Left kidney (tissue), 8 donors: ENCODE results near the gene KRTAP24-1. TPM values are rescaled to one million over a fixed set of nuclear protein-coding genes. Genes with fewer than 3 reads are reported as not detected.

Experiments used
- DNase-seq: peaks from one replicate; pipeline ENCODE4 v3.0.0-alpha.2; 2013
- long read RNA-seq, 8 donors: transcript quantifications; one replicate each; lab custom pipeline, GENCODE V29; 2026
- polyA plus RNA-seq: library from polyadenylated mRNA; unstranded; fragments of 120-200 nt; gene quantifications from one replicate; pipeline ENCODE4 v1.2.1, GENCODE V29; 2013; ENCODE audit not compliant: insufficient read length

The KRTAP24-1 gene, protein sequence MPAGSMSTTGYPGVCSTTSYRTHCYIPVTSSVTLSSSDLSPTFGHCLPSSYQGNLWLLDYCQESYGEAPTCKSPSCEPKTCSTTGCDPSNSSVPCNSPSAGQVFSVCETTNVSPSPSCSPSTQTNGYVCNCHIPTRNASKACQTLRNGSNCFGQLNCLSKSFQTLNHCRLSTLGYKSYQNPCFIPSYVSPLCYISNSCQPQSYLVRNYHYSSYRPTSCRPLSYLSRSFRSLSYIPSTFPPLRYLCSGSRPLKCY
- polyA plus RNA-seq, result not detected
- long read RNA-seq, donor 1, result 0 reads
- long read RNA-seq, donor 2, result 0 reads
- long read RNA-seq, donor 3, result 0 reads
- long read RNA-seq, donor 4, result 0 reads
- long read RNA-seq, donor 5, result 0 reads
- long read RNA-seq, donor 6, result 0 reads
- long read RNA-seq, donor 7, result 0 reads
- long read RNA-seq, donor 8, result 0 reads

DNA sequence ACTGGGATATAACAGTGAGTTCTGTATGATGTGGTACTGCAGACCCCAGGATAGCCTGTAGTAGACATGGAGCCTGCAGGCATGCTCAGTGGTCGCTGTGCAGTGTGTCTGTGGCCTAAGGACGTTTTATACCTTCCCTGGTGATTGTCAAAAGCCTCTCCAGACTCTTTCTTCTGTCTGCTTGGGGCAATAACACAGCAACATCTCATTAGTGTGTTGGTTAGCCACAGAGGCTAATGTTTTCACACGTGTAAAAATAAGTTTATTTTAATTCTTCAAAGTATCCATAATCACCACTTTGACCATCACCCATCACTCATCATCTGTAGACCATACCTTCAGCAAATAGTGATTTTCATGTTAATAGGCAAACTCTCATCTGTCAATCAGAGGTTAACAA, at the start of gene KRTAP24-1:
KRTAP24-1 (minus strand) TSS at position 101 of the 400 bp plus-strand sequence; CDS start at position 83, 18 bp downstream.
- DNase-seq, result no peak

DNA sequence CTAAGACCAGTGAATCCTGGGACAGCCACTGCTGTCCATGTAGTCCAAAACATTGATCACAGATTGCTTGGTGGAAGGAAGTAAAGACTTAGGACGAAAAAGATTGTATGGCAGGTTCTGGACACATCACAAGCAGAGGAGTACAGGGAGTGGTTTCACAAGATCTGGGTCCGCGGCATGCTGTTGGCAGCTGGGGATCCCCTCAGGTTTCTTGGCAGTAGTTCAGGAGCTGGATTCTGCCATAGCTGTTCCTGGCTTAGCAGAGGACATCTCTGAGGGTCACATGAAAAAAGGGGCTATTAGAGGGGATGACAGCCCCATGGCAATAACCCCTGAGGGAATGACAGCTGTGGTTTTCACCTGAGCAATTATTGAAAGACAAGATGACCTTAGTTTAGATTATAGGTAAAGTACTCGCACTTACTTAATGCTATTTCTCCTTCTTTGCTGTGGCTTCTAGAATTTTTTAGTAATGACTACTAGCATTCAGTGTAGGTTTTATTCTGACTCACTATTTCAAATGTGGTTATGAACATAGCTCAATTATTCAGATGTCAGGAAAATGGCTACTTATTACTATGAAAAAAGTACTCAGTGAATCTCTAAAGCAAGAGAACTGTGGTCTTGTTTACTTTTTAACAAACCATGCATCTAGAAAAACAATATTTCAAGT, 46.6 kb upstream of the KRTAP24-1 start:
- DNase-seq, result no peak

DNA sequence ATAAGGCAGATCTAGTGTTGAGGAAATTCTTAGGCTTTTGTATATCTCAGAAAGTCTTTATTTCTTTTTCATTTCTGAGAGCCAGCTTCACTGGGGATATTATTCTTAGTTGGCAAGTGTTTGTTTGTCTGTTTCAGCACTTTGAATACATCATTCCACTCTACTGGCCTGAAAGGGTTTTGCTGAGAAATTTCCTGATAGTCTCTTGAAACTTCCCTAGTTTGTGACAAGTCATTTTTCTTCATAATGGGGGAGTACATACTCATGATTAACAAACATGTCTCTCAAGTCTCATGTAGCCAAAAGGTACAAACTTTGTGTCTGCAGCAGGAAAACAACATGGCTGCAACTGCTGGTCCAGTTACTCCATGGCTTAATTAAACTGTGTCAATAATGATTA, 43.6 kb upstream of the KRTAP24-1 start:
- DNase-seq, result no peak

DNA sequence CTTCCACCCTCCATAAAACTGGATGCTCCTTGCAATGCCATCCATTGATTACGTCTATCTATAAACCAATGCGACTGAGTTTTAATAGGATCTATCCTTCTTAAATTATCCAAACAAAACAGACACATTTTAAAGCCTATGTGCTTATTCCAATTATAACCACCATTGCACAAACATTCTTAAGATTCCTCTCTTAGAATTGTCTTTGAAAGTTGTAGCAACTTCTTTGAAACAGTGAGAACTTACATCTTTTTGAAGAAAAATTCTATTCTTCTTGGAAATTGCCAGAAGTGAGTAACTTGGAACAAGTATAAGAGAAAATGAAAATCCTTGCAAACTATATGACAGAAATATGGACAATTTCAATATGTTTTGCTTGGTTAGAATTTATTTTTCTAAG, 37.5 kb upstream of the KRTAP24-1 start, which contains the start of gene KRTAP26-1:
KRTAP26-1 (minus strand) TSS at position 101 of the 400 bp plus-strand sequence. CDS start 280 bp downstream, outside the sequence.
- no peak for DNase-seq

DNA sequence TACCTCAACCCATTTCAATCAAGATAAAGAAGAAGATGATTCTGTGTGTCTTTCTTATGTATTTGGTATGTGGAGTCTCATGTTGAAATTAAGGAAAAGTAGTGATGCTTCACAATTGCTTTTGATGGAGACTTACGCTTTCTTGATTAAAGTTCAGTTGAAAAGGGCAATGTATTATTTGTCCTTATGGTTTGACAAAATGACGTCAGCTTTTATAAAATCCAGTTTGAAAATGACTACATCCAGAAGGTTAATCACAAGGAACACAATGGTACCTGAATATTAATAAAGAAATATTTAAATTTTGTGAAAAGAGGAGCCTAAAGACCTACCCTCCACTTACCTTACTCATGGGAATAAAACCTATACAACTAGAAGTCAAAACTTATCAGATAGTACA, 33.0 kb upstream of the KRTAP24-1 start:
- DNase-seq, result no peak

DNA sequence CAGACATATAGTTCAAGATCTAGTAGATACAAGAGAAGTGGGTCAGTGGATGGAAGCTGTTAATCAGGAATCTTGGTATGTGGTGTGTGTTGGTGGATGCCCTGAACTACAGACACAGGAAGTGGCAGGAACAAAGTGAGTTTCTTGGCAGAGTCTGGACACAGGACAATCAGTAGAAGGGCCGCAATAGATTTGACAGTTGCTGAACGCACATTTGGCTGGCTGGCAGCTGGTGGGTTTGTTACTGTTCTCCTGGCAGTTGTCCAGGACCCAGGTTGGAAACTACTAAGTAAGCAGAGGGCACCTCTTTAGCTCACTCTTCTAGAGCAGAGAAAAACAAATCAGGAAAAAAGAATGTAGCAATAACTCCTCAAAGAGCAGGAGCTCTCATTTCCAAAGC, 24.1 kb upstream of the KRTAP24-1 start:
- DNase-seq, result no peak

DNA sequence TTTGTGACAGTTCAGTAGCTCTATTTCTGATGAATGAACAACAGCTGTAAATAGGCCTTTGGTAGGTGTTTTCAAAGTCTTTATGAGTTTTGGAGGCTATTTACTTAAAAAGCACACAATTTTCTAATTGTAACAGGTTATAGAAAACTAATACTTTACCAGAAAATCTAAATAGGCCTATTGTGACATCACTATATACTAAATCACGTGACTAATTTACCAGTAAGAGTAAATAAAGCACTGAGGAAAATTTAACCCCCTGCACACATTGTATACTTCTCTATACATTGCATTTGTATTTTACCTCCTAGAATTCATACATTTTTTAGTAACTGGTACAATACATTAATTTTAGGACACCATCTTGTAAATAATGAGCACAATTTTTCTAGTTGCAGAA, 22.4 kb upstream of the KRTAP24-1 start:
- no peak for DNase-seq

DNA sequence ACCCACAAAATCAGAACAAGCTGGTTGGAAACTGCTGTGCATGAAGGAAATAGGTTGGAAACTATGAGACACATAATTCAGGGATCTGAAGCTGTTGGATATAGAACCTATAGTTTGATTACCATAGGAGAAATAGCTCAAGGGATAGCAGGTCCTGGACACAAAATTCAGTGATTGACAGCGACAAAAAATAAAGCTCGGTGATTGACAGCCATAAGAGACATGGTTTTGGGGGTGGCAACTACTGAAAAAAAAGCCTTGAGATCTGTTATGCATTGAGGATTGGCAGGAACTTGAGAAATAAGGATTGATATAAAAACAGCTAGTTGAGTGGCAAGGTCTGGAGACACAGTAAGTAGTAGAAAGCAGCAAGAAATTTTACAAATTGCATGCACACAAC, 6.5 kb upstream of the KRTAP24-1 start, which contains the start of gene KRTAP25-1:
KRTAP25-1 (minus strand) TSS at position 300 of the 400 bp plus-strand sequence; CDS start at position 276, 24 bp downstream.
- DNase-seq, result no peak

DNA sequence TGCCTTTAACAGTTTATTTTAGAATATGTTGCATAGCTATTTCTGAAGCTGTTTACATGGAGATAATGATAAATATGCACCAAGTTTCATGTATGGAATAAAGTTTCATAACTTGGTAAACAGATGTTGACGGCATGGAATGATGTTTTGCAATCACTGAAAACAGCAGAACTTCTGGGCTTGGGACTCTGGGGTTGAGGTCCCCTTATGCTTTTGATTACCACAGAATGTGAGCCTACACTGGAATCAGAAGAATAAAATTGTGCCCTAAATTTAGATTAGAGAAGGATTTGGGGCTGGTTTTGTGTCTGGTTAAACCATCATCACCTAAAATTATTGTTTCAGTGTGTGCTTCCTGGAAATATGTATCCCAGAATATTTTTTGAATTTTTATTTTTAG, 11.1 kb downstream of the KRTAP24-1 start:
- DNase-seq, result no peak

DNA sequence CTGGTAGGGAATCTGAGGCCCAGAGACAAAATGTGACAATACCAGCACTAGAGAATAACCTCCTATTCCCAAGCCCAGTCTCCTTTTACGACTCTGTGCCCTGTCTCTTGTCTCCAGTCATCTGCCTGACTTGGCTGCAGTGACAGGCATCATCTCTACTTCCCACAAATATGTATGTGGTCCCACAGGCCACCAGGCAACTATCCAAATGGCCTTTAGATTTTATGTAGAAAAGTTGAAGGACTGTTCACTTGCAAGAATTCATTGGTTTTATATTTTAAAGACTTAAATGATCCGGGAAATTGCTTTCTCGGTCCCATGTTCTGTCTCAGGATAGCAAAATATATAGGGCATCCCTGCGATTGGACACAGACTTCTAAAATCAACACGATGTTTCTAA, 11.6 kb downstream of the KRTAP24-1 start:
- no peak for DNase-seq

DNA sequence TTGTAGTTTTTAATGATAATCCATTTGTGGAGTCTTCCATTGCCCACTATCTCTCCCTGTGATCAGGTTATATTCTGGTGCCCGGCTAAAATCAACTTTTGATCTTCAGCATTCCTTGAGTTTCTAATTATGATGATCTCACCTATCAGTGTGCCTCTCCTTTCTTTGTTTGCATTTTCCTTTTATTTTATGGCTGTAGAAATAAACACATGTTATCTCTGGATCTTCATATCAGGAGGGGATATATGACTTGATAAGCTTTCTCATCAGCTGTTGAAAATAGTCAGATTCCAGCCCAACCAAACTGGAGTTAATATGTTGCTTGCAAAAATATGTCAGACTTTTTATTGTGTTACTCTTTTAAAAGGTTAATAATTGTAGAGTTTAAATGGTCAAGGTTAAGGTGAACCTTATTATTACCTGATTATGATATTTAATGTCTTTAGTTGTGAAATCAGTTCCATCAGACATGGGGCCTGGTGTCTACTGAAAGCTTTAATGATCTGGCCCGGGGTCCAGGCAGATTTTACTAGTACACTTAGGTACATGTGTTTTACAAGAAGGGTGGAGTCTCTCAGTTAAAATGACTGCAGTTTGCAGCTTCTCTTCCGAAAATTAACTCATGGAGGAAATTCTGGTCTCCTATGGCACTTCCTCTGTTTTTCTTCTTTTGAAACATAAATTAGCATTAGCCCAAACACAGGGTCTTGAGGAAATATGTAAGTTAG, 12.8 kb downstream of the KRTAP24-1 start:
- no peak for DNase-seq

DNA sequence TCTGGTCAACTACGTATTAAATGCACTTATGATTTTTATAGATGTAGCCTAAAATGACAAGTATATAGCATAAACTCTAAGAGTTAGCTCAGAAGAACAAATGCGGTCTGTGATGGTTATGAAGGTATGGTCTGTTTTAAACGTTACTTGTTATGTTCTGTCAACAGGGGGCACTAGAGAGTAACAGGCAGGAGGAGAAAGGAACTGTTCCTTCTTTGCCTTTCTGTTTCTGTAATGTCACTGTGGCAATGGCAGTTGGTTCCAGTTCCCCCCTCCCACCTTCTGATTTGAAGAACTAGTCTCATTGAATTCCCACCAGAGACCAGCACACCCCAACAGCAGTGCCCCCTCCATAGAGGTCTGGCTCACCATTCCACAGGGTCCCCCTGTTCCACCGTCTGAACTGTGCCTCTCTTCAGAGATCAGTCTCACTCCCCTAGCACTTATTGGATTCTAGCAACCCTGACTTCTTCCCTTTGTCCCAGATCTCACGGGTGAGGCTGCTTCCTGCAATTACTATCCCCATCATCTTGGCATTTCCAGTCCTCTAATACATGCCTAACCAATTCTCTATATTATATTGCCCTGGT, 14.0 kb downstream of the KRTAP24-1 start:
- no peak for DNase-seq

DNA sequence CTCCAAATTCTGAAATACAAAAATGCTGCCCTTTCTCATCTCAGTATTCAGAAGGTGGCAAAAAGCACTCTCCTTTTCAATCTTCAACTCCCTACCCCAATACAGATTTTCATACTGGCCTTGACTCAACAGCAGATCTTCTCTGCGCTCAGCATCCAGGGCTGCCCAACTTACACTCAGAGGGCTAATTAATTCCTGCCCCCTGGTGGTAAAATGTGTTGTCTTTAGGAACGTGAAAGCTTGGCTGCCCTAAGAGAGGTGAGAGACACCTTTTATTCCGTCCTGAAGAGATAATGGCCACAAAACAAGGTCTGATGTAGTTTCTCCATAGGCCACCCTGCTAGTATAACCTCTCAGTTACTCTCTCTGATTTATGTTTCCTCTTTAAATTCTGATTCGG, 25.0 kb downstream of the KRTAP24-1 start:
- no peak for DNase-seq

DNA sequence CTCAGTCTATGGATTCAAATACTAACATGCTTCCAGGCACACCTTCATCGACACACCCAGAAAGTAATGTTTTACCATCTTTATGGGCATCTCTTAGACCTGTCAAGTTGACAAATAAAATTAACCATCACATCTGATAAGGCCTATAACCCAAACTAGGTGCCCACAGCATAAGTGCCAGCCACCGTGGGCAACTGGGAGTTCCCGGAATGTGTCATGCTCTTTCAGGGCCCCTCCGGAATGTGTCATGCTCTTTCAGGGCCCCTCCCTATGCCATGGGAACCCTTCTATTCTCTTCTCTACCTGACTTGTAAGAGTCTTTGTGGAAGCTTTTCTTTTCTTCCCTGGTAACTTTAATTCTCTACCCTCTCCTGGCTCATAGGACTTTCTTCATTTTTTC, 26.6 kb downstream of the KRTAP24-1 start:
- no peak for DNase-seq

DNA sequence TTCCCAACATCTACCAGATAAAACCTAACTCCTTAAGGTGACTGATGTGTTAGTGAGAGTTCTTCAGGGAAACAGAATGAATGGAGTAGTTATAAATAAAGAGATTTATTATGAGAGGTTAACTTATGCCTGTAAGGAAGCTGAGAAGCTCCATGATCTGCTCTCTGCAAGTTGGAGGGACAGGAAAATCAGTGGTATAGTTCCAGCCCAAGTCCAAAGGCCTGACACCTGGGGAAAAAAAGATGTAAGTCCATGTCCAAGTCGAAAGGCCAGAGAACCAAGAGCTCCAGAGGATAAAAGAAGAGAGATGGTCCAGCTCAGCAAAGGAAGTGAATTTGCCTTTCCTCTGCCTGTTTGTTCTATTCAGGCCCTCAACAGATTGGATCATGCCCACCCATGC, 27.1 kb downstream of the KRTAP24-1 start:
- DNase-seq, result no peak

DNA sequence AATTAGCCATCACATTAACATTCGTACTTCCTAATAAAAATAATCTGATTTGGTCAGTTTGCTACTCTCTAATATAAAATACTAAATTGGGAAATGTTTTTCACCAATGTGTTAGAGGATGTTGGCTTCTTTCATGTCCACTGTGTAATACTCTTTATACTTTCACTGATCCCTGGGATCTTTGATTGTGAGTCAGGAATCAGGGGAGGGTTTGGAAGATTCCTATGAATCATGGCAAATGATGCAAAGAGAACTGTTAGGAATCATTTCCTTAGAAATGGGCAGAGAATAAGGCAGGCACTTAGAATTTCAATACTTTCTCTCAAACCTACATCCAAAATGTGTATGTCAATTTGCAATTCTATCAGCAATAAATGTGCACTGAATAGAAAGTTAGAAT, 31.0 kb downstream of the KRTAP24-1 start:
- DNase-seq, result no peak

DNA sequence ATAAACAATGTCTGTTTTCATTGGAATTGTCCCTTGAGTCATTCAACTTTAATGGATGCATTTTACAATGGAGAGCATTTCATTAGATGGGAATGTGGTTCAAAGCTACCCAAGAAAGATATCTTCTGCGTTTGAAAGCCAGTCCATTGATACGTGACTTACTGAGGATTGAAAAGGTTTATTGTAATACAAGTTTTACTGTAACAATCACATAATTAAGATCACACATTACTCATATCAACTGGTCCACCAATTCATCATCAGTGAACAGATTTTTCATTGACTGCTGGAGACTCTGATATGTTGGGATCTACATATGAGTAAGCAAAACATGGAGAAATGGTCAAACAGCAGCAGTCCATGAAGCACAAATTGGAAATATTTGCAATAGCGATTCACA, 32.8 kb downstream of the KRTAP24-1 start:
- no peak for DNase-seq

DNA sequence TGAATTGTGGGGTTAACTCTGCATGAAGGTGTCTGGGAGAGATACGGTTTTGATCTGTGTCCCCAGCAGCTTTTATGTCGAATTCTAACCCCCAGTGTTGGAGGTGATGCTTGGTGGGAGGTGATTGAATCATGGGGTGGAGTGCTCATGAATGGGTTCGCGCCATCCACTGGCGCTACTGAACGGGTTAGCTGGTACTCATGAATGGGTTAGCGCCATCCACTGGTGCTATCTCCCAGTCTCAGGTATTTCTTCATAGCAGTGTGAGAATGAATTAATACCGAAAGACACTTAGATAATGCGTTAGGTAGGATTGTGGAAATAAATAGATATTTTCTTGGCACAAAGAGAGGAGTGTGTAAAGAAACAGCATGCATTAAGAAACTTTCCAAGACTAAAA, 33.9 kb downstream of the KRTAP24-1 start:
- no peak for DNase-seq

DNA sequence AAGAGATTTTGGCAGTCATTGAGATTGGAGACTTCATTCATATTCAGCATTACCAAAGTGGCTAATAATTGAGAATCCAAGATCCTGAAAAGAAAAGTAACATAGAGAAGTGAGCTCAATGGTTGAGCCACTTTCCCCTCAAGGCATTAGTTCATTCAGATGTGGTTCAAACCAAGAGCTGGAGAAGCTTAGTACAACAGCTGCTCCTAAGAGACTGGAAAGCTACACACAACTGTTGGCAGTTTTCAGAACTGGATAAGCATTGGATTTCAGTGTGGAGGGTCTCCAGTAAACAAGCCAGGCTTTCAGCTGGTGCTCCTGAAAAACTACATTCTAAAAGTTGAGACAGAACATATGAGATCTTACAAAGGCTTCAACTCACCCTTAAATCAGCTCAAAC, 37.7 kb downstream of the KRTAP24-1 start:
- no peak for DNase-seq

DNA sequence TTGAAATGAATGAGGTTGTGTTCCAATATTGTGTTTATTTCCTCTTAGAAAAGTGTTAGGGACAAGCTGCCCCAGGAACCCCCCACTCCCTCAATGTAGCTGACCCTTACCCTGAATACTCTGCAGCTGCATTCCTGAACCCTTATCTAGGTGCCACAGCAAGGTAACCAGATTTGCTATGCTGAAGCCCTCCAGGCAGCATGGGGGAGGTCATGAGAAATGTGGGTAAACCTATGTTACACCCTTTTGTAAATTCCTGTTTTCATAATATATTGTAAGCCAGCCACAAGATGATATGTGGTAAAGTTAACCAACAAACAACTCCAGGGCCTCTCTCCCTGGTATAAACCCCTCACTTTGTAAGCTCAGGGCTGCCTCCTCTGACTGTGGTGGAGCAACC, 39.1 kb downstream of the KRTAP24-1 start:
- DNase-seq, result no peak

DNA sequence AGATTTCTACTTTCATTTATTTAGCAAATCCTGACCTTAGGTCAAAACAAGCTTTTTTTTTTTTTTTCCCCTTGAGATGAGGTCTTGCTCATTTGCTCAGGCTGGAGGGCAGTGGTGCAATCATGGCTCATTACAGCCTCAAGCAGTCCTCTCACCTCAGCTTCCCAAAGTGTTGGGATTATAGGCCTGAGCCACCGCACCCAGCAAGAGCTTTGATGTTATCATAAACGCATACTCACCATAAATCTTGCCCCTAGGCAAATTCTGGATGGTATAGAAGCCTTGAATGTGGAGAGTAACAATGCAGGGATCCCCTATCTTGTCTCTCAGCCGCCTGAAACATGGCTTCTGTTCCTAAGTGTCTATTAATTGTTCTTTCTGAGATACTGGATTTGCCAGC, 42.1 kb downstream of the KRTAP24-1 start:
- no peak for DNase-seq

DNA sequence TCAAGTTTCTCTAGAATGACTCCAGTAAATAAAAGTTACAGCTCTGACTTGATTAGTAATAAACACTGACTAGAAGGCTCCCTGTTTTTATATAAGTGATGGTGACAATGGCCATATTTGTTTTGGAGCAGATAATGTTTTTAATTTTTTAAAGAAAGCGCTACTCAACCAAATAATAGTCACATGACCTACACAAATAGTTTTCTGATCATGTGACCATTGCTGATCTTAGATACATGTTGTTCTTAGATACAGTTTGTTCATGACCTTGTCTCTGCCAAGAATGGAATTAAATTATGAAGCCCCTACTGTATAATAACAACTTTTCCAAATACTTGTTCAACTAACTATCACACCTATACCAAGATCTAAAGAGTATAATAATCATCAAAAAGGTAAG, 44.6 kb downstream of the KRTAP24-1 start:
- DNase-seq, result no peak
